K562 (cell line): Measurements from ENCODE around the gene HEMGN. TPM values are rescaled to one million over a fixed set of nuclear protein-coding genes. Genes with fewer than 3 reads are reported as not detected.

ENCODE experiments used
- ARID1B ChIP-seq: fragments of 450-650 bp; IDR thresholded peaks from 2 replicates; pipeline ENCODE4 v1.6.1; 2016; ENCODE audit warnings: antibody characterized with exemption, mild to moderate bottlenecking, inconsistent platforms
- ARID2 ChIP-seq: fragments of 450-650 bp; IDR thresholded peaks from 2 replicates; pipeline ENCODE4 v1.6.1; 2017; ENCODE audit warnings: antibody characterized with exemption, mild to moderate bottlenecking
- ARNT ChIP-seq, 2 experiments: fragments of 450-650 bp; IDR thresholded peaks; 2 replicates each; pipeline ENCODE4 v1.6.1; 2016; ENCODE audit warnings: mild to moderate bottlenecking in 1 of 2
- BRD9 ChIP-seq: fragments of 450-650 bp; IDR thresholded peaks from 2 replicates; pipeline ENCODE4 v1.6.1; 2018; ENCODE audit warnings: low read depth; ENCODE audit not compliant: partially characterized antibody
- CBX3 ChIP-seq, 2 experiments: IDR thresholded peaks; 1 replicate in 1 of 2; 2 replicates in 1 of 2; pipeline ENCODE4 v1.6.1; 2012; ENCODE audit warnings: inconsistent platforms in 2 of 2, low read length in 2 of 2, borderline replicate concordance in 1 of 2, control low read depth in 1 of 2
- EHMT2 ChIP-seq: fragments of 450-650 bp; IDR thresholded peaks from 2 replicates; pipeline ENCODE4 v1.6.1; 2018; ENCODE audit warnings: antibody characterized with exemption
- FIP1L1 ChIP-seq: fragments of 200-400 bp; formaldehyde crosslinking; IDR thresholded peaks from 2 replicates; pipeline ENCODE4 v1.6.1; 2018; ENCODE audit warnings: mild to moderate bottlenecking, low read depth, low read length; ENCODE audit not compliant: poor library complexity, severe bottlenecking
- GABPA ChIP-seq: fragments of 200-800 bp; sonication (Bioruptor generic); conservative IDR thresholded peaks from 2 replicates; pipeline ENCODE4 v1.6.1; 2016; ENCODE audit warnings: low read depth, missing genetic modification characterization, missing compliant biosample characterization
- GABPB1 ChIP-seq: sonication (generic); formaldehyde crosslinking; IDR thresholded peaks from 2 replicates; pipeline ENCODE4 v1.8.0; 2022; ENCODE audit warnings: mild to moderate bottlenecking, missing genetic modification reagents
- HDAC6 ChIP-seq: IDR thresholded peaks from 2 replicates; pipeline ENCODE4 v1.6.1; 2012; ENCODE audit warnings: low read depth, mild to moderate bottlenecking, control low read depth, inconsistent platforms, low read length, moderate library complexity
- HMG20A ChIP-seq: fragments of 450-650 bp; formaldehyde crosslinking; conservative IDR thresholded peaks from 2 replicates; pipeline ENCODE4 v1.4.0; 2020; ENCODE audit warnings: mild to moderate bottlenecking, mixed read lengths
- HNRNPUL1 ChIP-seq: fragments of 200-400 bp; formaldehyde crosslinking; IDR thresholded peaks from 2 replicates; pipeline ENCODE4 v1.6.1; 2017; ENCODE audit warnings: low read length
- ILF3 ChIP-seq: fragments of 450-650 bp; IDR thresholded peaks from 2 replicates; pipeline ENCODE4 v1.6.1; 2018; ENCODE audit warnings: antibody characterized with exemption, mild to moderate bottlenecking, moderate library complexity, borderline replicate concordance
- KLF10 ChIP-seq: fragments of 250-450 bp; sonication (Bioruptor Pico); IDR thresholded peaks from 2 replicates; pipeline ENCODE4 v1.6.1; 2021; ENCODE audit warnings: matching md5 sums
- MECOM ChIP-seq: fragments of 250-450 bp; sonication (Bioruptor Pico); IDR thresholded peaks from 2 replicates; pipeline ENCODE4 v1.8.0; 2022; ENCODE audit warnings: inconsistent platforms
- SRSF1 ChIP-seq: fragments of 200-400 bp; formaldehyde crosslinking; IDR thresholded peaks from 2 replicates; pipeline ENCODE4 v1.6.1; 2017; ENCODE audit warnings: mild to moderate bottlenecking, low read depth, low read length, moderate library complexity
- ZNF384 ChIP-seq: IDR thresholded peaks from 2 replicates; pipeline ENCODE4 v1.6.1; 2012; ENCODE audit warnings: low read depth, low read length, improper control_type of control experiment
- ZNF717 ChIP-seq: fragments of 250-450 bp; sonication (Bioruptor Pico); IDR thresholded peaks from 2 replicates; pipeline ENCODE4 v1.5.0; 2021
- ZNF830 ChIP-seq: fragments of 250-450 bp; sonication (Bioruptor Pico); IDR thresholded peaks from 2 replicates; pipeline ENCODE4 v1.5.0; 2021; ENCODE audit warnings: mild to moderate bottlenecking
- polyA plus RNA-seq, 8 experiments: library from polyadenylated mRNA; depleted of rRNA in 4 of 8; stranded (reverse) in 5 of 8; unstranded in 3 of 8; fragments of >200 nt; fragmentation: Nextera tagmentation in 2 of 8; fragmentation: Illumina TruSeq in 1 of 8; extraction: Ambion mirVana in 2 of 8; extraction: Trizol in 1 of 8; gene quantifications; 2 replicates each; pipeline versions ENCODE4 v1.2.1 to v1.2.3, GENCODE V29; 2011 to 2014; ENCODE audit warnings: inconsistent platforms in 1 of 8, missing spikeins in 1 of 8
- total RNA-seq, 7 experiments: library from RNA; depleted of rRNA in 6 of 7; stranded (reverse); fragments of >200 nt in 6 of 7; fragmentation: Illumina TruSeq in 2 of 7; extraction: Trizol in 2 of 7; gene quantifications; 2 replicates each; pipeline versions ENCODE4 v1.2.1 to v1.2.3, GENCODE V29; 2011 to 2021; ENCODE audit warnings: low replicate concordance in 1 of 7
- TF ChIP-seq, protein P1 (sequence below): fragments of 150-350 bp; IDR thresholded peaks from 2 replicates; pipeline ENCODE4 v1.6.1; 2014; ENCODE audit warnings: low read depth, mild to moderate bottlenecking, low read length, borderline replicate concordance
- TF ChIP-seq, protein P2 (sequence below): fragments of 450-650 bp; IDR thresholded peaks from 2 replicates; pipeline ENCODE4 v1.6.1; 2016; ENCODE audit warnings: missing biosample characterization, missing genetic modification characterization
- TF ChIP-seq, protein P3 (sequence below), 2 experiments: IDR thresholded peaks; 2 replicates each; pipeline ENCODE4 v1.6.1; 2012; ENCODE audit warnings: improper control_type of control experiment in 2 of 2, low read depth in 2 of 2, low read length in 2 of 2, borderline replicate concordance in 1 of 2

Gene HEMGN
- total and polyA plus RNA-seq, 9 of the 15 experiments (the other 6 are each of a cell fraction or from before 2014, with no cell fraction given): 56.3 to 258 (median 137) TPM

DNA sequence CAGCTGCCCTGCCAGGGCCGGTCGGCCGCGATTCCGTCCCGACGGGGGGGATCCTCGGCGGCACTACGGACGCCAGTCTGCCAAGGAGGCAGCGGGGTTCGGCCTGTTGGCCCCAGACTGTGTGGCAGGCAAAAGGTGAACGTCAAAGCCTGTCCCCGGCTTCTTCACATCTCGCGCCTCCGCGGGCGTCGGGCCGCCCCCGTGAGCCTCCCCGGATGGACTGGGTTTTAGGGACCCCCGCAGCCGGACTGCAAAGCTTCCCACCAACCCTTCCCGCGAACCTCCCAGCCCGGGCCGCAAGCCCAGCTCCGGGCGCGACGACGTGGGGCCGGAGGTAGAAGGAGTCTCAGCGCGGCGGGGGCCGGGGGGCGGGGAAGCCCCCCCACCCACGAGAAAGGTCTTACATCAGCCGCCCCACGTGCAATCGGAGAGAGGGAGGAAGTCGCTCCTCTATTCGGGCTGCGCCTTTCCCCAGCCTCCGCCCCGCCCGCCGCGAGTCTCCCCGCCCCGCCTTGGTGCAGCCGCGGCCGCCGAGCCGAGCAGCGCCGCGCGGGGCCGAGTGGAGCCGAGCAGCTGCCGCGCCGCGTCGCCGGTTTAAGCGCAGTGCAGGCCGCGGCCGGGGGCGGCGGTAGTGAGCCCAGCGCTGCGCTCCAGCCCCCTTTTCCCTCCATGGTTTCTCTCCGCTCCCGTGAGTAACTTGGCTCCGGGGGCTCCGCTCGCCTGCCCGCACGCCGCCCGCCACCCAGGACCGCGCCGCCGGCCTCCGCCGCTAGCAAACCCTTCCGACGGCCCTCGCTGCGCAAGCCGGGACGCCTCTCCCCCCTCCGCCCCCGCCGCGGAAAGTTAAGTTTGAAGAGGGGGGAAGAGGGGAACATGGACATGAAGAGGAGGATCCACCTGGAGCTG, 45.0 kb upstream of the HEMGN start, which contains the start of gene ANP32B (continued):
- TF ChIP-seq, protein P1, sequence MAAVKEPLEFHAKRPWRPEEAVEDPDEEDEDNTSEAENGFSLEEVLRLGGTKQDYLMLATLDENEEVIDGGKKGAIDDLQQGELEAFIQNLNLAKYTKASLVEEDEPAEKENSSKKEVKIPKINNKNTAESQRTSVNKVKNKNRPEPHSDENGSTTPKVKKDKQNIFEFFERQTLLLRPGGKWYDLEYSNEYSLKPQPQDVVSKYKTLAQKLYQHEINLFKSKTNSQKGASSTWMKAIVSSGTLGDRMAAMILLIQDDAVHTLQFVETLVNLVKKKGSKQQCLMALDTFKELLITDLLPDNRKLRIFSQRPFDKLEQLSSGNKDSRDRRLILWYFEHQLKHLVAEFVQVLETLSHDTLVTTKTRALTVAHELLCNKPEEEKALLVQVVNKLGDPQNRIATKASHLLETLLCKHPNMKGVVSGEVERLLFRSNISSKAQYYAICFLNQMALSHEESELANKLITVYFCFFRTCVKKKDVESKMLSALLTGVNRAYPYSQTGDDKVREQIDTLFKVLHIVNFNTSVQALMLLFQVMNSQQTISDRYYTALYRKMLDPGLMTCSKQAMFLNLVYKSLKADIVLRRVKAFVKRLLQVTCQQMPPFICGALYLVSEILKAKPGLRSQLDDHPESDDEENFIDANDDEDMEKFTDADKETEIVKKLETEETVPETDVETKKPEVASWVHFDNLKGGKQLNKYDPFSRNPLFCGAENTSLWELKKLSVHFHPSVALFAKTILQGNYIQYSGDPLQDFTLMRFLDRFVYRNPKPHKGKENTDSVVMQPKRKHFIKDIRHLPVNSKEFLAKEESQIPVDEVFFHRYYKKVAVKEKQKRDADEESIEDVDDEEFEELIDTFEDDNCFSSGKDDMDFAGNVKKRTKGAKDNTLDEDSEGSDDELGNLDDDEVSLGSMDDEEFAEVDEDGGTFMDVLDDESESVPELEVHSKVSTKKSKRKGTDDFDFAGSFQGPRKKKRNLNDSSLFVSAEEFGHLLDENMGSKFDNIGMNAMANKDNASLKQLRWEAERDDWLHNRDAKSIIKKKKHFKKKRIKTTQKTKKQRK: no peak
- TF ChIP-seq HNRNPUL1 (no peak), GABPA (no peak), ARID1B (peak; percentile 58), KLF10 (CRISPR knock-in tag) (no peak), ZNF717 (CRISPR knock-in tag) (peak; percentile 75; the same call in 1 of the 2 replicates), ARID2 (no peak), HMG20A (CRISPR knock-in tag) (no peak), SRSF1 (no peak), ILF3 (peak; percentile 51; the same call in 1 of the 2 replicates), MECOM (CRISPR knock-in tag) (no peak), ZNF384 (no peak; the same call in 1 of the 2 replicates), ARNT (IDR thresholded peaks at IDR 0.05) (no peak), EHMT2 (no peak), GABPB1 (CRISPR knock-in tag) (peak; percentile 83), FIP1L1 (no peak), ZNF830 (CRISPR knock-in tag) (0 out of 2 replicates have a peak, but pooled peaks have one; percentile 62), BRD9 (peak; percentile 92), HDAC6 (no peak), CBX3 (IDR thresholded peaks at IDR 0.05; ENCODE audit: borderline replicate concordance in 1 of 2, low read length in 2 of 2) (peak in 1 of 2 experiments; percentile 70; a peak in 1 of 3 replicates)
- TF ChIP-seq, protein P2, sequence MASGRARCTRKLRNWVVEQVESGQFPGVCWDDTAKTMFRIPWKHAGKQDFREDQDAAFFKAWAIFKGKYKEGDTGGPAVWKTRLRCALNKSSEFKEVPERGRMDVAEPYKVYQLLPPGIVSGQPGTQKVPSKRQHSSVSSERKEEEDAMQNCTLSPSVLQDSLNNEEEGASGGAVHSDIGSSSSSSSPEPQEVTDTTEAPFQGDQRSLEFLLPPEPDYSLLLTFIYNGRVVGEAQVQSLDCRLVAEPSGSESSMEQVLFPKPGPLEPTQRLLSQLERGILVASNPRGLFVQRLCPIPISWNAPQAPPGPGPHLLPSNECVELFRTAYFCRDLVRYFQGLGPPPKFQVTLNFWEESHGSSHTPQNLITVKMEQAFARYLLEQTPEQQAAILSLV (tag): peak; percentile 56; the same call in 1 of the 2 replicates
- TF ChIP-seq, protein P3, sequence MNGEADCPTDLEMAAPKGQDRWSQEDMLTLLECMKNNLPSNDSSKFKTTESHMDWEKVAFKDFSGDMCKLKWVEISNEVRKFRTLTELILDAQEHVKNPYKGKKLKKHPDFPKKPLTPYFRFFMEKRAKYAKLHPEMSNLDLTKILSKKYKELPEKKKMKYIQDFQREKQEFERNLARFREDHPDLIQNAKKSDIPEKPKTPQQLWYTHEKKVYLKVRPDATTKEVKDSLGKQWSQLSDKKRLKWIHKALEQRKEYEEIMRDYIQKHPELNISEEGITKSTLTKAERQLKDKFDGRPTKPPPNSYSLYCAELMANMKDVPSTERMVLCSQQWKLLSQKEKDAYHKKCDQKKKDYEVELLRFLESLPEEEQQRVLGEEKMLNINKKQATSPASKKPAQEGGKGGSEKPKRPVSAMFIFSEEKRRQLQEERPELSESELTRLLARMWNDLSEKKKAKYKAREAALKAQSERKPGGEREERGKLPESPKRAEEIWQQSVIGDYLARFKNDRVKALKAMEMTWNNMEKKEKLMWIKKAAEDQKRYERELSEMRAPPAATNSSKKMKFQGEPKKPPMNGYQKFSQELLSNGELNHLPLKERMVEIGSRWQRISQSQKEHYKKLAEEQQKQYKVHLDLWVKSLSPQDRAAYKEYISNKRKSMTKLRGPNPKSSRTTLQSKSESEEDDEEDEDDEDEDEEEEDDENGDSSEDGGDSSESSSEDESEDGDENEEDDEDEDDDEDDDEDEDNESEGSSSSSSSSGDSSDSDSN (IDR thresholded peaks at IDR 0.05; ENCODE audit: borderline replicate concordance in 1 of 2, low read depth in 2 of 2, low read length in 2 of 2): no peak
